ENCODE data around the gene RFC3.
"Not testable (repeated sequence)": the region's sequence is repeated elsewhere in the genome, so short reads cannot be mapped to it uniquely, and the experiment has no call there.

The RFC3 gene

DNA sequence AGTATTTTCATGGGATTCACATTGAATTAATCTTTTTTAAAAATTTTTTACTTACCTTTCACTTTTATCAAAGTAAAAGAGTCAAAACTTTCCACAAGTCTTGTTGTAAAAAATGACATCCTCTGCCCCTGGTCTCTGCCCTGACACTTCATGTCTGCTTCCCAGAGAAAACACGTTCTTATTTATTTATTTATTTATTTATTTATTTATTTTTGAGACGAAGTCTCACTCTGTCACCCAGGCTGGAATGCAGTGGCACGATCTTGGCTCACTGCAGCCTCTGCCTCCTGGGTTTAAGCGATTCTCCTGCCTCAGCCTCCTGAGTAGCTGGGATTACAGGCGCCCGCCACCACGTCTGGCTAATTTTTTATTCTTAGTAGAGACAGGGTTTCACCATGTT lies 5.1 kb upstream of the RFC3 start:
- DNase-seq (ENCODE audit: low spot score), result not testable (repeated sequence)

DNA sequence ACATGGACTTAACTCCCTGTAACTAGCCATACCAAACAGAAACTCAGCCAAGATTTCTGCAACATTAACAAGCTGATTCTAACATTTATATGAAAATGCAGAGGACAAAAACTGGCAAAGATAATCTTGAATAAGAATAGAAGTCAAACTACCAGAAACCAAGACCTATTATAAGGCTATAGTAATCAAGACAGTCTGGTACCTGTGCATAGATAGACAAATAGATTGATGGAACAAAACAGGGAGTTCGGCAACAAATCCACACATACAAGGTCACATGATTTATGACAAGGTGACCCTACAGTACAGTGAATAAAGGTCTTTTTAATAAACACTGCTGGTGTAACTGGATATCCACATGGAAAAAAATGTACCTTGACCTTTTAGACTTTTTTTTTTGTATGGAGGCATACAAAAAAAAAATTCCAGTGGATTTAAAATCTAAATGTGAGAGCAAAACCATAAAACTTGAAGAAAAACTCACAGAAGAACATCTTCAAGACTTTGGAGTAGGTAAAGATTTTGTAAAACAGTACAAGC lies 2.9 kb upstream of the RFC3 start:
- DNase-seq (ENCODE audit: low spot score), result no peak

DNA sequence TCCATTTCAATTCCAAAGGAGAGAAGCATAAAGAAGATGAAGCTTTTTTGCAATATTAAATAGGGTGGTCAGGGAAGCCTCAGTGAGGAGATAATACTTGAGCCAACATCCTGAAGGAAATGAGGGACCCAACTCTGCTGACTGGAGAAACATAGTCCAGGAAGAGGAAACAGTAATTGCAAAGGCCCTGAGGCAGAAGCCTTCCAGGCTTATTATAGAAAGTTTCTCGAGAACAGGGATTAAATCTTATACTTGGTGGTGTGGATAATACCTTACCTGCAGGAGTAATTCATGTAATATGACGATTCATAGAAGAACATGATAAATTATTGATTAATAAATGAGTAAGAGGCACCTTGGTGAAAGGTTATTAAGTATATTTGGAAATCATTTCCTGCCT lies 1.0 kb upstream of the RFC3 start:
- DNase-seq (ENCODE audit: low spot score), result no peak

DNA sequence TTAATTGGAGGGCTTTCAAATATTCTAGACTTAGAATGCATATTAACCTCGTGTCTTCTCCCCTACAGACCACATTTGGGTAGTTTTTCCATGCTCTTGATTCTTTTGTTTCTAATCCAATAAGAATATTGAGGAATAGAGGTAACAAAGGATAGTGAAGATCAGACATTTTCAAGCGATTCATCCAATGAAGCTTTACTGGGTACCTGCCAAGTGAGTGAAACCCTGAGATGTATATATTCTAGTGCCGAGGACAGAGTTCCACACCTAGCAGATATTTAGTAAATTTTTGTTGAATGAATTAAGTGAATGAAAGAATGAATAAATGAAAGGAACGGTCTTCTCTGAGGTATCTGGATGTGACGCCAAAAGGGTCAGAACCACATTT lies 442 bp upstream of the RFC3 start:
- no peak for DNase-seq (ENCODE audit: low spot score)

DNA sequence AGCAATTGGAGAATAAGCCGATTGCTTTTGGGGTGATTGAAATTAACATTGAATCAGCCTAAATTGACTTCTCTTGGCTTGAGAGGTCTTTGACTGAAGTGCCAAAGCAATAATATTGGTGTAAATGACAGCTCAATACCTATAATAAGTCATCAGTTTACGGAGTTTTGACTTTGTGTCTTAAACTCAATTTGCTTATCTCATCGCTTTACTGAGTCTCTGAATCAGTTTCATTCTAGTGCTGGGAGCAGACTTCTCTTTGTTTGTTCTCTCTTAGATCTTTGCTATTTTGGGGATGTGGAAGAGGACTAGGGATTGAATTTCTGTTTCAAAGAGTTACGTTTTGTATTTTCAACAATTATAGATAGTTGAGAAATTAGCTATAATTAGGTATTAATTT lies 7.1 kb downstream of the RFC3 start:
- no peak for DNase-seq (ENCODE audit: low spot score)

DNA sequence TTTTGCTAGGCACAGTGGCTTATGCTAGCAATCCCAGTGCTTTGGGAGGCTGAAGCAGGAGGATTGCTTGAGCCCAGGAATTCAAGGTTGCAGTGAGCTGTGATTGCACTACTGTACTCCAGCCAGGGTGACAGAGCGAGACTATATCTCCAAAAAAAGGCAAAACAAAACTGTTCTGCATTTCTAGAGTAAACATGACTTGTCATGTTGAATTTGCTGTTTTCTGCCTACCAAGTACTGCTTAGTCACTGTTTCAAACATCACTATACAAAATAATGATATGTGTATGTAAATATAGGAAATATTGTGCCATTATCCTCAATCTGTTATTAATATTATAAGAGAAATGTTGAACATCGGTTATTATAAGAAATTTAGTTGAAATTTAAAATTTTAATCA lies 9.2 kb downstream of the RFC3 start:
- DNase-seq (ENCODE audit: low spot score), result no peak

DNA sequence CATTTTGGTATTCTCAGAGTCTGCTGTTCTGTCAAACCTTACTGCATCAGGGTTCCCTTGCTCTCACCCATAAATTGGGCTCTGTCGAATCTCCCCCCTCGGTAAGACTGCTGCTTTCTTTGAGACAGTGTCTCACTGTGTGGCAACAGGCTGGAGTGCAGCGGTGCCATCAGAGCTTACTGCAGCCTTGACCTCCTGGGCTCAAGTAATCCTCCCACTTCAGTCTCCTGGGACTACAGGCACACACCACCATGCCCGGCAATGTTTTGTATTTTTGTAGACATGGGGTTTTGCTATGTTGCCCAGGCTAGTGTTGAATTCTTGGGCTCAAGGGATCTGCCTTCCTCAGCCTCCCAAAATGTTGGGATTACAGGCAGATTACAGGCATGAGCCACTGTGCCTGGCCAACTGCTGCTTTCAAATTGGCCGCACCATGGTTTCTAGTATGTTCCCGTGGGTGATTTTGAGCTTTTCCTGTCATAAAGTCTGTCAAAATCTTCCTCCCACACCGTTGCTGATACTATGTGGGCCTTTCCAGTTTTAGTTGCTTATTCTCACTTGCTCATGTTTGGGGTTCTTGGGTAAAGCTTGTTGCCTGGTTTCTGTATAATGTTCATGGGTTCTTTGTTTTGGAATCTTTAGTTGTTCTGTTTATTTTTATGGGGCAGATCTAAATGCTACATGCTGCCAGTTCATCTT lies 10.6 kb downstream of the RFC3 start:
- no peak for DNase-seq (ENCODE audit: low spot score)

DNA sequence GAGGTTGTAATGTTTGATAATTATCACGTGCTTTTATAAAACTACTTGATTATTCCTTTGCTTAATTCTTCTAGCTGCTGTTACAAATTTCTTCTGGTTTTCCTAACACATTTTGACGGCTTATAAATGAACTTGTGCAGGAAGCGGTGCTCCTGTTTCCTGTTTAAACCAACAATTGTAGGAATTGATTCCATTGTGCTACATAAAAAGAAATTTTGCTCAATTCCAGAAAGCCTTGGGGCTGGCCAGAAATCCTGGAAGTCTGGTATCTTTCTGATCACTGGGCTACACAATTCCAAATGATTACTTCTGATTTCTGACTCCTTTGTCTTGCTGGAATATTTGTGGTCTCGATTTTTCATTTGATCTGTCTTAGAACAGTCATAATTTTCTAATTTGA lies 14.9 kb downstream of the RFC3 start:
- no peak for DNase-seq (ENCODE audit: low spot score)

DNA sequence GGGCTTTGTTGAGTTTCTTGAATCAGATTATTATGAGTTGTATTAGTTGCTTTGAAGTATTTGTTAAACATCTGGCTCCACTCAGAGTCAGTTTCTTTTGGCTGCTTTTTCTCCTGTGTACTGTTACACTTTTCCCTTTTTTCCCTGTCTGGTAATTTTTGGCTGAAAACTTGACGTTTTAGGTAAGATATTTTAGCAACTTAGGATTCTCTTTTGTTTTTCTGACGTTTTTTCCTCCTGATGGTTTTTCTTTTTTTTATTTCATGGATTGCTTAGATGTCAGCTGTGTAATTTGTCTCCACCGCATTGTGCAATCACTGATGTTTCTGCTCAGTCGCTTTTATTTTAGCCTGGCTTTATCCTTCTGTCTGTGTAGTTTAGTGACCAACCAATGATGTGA lies 20.7 kb downstream of the RFC3 start:
- no peak for DNase-seq (ENCODE audit: low spot score)

DNA sequence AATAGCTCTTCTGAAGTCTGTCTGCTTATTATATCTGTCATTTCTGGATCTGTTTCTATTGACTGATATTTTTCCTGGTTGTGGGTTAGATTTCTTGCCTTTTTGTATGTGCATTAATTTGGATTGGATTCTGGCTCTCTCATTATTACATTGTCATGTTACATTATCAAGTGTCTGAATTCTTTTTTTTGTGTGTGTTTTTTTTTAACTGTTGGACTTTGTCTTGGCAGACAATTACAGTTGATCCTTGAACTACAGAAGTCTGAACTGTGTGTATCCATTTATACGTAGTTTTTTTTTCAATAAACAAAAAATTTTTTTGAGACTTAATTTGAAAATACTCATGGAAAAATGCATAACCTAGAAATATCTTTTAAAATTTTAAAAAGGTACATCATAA lies 22.5 kb downstream of the RFC3 start:
- DNase-seq (ENCODE audit: low spot score), result no peak

DNA sequence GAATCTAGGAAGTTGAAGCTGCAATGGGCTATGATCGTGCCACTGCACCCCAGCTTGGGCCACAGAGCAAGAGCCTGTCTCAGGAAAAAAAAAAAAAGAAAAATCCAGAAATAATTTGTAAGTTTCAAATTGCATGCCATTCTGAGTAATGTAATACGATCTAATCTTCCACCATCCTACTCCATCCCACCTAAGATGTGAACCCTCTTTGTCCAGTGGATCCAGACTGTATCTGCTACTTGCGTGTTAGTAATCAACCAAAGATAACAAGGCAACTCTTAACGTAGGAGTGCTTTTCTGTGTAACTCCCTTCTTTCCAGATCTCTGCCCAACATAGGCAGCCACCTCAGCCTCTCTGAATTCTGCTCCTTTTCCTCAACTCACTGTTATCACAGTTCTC lies 24.3 kb downstream of the RFC3 start:
- no peak for DNase-seq (ENCODE audit: low spot score)

DNA sequence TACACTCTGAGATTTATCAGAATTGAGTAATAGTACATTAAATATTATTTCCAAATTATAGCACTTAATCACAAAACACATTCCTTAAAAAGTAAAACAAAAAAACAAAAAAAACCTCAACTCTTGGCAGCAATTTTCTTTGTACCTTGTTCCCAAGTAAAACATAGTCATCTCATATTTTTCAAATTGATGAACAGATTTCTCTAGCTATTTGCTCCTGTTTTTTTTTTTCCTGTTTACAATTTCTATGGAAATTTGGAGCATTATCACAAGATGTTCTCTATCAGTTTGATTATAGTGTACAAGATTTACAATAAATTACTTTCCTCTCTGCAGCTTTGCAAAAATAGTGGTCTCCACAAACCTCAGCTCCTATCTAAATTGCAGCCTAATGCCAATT lies 25.0 kb downstream of the RFC3 start:
- DNase-seq (ENCODE audit: low spot score), result no peak

DNA sequence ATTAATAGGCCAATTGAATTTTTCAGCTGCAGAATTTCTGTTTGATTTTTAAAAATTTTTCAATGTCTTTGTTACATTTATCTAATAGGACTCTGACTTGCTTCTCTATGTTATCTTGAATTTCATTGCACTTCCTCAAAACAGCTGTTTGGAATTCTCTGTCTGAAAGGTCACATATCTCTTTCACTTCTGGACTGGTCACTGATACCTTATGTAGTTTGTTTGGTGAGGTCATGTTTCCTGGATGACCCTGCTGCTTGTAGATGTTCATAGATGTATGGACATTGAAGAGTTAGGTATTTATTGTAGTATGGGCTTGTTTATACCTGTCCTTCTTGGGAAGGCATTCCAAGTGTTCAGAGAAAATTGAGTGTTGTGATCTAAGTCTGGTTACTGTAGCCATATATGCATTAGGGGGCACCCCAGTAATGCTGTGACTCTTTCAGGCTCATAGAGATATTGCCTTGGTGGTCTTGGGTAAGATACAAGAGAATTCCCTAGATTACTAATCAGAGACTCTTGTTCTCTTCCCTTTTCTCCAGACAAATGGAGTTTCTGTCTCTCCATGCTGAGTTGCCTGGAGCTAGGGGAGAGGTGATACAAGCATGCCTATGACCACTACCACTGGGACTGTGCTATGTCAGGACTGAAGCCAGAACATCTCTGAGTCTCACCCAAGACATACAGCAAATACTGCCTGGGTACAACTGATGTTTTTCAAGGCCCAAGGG lies 27.8 kb downstream of the RFC3 start:
- DNase-seq (ENCODE audit: low spot score), result no peak

DNA sequence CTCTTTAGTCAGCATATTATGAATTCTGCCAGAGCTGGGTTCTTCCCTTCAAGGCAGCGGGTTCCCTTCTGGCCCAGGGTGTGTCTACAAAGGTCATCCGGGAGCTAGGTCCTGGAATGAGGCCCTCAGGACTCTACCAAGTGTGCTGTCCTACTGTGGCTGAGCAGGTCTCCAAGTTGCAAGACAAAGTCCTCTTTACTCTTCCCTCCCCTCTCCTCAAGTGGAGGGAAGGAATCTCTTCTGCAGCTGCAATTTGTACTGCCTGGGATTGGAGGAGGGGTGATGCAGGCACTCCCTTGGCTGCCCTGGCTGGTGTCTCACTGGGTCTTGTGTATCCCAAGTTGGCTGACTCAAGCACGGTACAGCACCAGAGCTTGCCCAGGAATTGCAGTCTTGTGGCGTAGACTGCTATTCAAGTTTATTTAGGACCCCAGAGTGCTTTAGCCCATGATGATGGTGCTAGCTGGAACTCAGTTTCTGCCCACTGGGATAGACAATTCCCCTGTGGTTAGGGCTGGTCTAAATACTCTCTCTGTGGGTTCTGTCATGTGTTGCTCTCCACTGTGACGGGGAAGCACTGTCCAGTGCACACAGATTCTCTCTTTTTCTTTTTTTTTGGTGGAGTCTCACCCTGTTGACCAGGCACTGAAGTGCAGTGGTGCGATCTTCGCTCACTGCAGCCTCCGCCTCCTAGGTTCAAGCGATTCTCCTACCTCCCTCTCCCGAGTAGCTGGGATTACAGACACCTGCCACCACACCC lies 28.5 kb downstream of the RFC3 start:
- no peak for DNase-seq (ENCODE audit: low spot score)

DNA sequence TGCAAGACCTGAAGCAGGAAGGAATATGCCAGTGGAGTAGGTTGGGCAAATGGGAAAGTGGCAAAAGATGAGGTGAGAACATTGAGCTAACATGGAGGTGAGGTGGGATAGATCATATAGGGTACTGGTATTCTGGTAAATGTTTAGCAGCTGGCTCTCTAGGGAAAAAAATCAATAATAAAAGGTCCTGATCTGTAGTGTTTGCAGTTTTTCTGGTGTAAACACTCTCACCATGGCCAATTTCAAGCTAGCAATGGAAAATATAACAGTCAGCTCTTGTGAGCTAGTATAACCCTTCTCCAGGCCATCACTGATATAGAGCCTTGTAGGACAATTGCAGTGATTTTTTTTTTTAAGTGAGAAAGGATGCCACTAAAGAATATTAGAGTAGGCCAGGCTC lies 31.3 kb downstream of the RFC3 start:
- no peak for DNase-seq (ENCODE audit: low spot score)

DNA sequence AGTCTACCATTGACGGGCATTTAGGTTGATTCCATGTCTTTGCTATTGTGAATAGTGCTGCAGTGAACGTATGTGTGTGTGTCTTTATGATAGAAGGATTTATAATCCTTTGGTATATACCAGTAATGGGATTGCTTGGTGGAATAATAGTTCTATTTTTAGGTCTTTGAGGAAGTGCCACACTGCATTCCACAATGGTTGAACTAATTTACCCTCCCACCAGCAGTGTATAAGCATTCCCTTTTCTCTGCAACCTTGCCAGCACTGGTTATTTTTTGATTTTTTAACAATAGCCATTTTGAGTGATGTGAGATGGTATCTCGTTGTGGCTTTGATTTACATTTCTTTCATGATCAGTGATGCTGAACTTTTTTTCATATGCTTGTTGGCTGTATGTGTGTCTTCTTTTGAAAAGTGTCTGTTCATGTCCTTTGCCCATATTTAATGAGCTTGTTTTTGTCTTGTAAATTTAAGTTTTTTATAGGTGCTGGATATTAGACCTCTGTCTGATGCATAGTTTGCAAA lies 37.5 kb downstream of the RFC3 start:
- DNase-seq (ENCODE audit: low spot score), result no peak

DNA sequence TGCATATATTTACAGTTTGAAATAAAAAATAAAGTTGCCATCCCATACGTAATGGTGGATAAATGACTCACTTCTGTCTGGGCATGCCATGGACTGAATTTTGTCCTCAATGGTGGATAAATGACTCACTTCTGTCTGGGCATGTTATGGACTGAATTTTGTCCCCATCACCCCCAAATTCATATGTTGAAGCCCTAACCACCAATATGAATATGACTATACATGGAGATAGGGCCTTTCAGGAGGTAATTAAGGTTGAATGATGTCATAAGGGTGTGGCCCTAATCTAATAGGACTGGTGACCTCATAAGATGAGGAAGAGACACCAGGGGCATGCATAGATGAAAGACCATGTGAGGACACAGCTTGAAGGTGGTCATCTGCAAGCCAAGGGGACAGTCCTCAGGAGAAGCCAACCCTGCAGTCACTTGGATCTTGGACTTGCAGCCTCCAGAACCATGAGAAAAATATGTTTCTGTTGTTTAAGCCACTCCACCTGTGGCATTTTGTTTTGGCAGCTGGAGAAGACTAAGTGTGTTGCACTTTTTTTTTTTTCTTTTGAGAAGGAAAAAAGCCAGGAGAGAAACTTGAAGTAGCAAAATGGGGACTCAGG lies 41.8 kb downstream of the RFC3 start:
- DNase-seq (ENCODE audit: low spot score), result no peak

DNA sequence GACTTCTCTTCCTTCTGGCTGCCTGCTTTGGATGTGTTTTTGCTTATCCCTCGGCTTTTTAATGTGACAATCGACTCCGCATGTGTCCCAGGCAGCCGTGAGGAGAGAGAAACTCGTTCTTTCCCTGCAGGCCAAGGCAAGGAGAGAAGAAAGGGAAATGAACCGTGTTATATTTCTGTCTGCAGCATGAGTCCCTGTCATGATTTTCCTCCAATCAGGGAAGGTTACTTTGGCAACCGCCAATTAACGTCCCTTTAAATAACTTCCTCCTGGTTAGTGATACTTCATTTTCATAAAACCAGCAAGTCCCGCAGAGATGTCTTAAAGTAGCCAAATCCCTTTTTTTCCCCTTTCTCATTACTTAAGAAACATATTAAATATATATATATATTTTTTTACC lies 42.6 kb downstream of the RFC3 start:
- no peak for DNase-seq (ENCODE audit: low spot score)

DNA sequence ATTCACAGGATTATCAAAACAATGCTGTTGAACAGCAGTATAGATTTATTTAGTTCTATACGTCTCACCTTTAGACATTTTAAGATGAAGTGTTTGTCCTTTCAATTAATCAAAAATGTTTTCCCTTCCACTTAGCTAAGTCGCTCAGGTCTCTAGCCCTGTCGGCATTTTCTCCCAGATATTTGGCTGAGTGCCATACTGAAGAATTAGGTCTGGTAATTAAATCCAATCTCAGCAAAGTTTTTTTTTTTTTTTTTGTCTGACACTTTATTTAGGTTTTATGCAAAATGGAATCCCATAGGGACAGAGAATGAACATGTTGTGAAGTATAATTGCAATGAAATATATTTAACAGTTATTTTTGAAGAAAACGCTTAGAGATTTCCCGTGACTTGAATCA lies 44.1 kb downstream of the RFC3 start:
- peak; percentile 37 for DNase-seq (ENCODE audit: low spot score)

DNA sequence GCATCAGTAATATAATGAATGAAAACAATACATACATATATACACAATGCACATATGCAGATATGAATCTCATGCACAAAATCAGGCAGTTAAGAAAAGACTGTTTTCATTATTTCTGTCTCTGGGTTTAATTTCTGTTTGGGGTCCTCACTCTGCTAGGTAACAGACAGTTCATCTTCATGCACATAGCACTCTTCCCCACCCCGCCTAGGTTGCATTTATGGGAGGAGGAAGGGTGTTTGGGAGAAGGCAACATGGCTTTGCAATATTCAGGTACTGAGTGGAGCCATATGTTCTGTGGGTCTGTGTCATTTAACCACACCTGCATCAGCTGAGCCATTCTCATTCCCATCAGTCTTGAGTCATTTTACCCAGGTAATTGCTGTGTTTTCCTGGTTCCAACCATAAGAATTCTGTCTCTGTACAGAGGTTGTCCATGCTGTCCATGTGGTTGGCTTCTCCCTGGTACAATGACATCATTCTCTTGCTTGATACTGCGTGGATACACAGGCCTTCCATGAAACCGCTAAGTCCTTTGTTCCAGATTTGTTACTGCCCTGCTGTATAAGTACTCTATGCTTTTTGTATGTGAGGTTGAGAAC lies 45.3 kb downstream of the RFC3 start:
- no peak for DNase-seq (ENCODE audit: low spot score)

DNA sequence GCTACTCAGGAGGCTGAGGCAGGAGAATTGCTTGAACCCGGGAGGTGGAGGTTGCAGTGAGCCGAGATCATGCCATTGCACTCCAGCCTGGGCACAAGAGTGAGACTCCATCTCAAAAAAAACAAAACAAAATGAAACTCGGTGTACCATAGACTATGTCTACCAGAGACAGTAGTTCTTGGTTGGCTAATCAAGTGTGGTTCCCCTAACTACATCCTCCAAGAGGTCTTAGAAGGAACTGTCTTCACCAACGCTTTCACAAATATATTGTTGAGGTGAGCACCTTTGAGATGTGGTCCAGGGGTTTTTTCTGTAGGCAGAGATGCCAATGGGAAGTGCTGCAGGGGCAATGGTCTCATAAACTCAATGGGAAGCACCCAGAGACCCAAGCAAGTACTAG lies 48.0 kb downstream of the RFC3 start:
- no peak for DNase-seq (ENCODE audit: low spot score)

DNA sequence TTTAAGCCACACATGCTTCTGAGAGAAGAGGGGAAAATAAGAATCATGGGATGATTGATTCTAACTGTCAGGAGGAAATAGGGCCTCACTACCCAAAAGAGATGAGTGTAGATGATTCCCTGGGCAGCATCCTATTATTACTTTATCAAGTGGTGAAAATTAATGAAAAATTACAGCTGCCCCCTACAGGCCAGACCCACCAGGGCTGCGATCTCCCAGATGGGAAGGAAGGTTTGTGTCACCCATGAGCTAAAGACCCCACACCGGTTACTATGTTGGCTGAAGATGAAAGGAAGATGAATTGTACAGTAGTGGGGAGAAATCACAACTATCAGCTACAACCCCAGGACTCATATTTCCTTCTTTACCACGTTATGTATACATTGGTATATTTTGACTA lies 49.5 kb downstream of the RFC3 start:
- no peak for DNase-seq (ENCODE audit: low spot score)

Data from D341Med (cell line).